ENCODE results near the gene PCDH12. TPM values are rescaled to one million over a fixed set of nuclear protein-coding genes. Genes with fewer than 3 reads are reported as not detected.

Gene PCDH12
- total RNA-seq, 1 experiment from 2014 or later: 0.02 TPM

DNA sequence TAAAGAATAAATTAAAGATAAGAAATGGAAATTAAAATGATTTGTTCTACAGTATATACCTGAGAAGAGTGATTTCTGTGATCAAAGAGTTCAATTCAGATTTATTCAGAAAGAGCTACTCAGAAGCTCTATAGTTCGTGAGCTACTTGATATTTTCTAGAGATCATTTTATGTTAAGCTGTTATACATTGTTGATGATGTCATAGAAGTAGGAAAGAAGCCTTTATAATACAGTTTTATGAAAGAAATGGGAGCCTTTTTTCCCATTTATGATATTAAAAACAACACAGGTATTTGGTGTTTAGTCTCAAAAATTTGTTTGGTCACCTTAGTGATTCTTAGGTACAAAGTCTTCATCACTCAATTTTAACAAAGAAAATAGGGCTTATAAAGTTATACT is 31.7 kb upstream of the PCDH12 start (continued):
- TF ChIP-seq, protein P1, sequence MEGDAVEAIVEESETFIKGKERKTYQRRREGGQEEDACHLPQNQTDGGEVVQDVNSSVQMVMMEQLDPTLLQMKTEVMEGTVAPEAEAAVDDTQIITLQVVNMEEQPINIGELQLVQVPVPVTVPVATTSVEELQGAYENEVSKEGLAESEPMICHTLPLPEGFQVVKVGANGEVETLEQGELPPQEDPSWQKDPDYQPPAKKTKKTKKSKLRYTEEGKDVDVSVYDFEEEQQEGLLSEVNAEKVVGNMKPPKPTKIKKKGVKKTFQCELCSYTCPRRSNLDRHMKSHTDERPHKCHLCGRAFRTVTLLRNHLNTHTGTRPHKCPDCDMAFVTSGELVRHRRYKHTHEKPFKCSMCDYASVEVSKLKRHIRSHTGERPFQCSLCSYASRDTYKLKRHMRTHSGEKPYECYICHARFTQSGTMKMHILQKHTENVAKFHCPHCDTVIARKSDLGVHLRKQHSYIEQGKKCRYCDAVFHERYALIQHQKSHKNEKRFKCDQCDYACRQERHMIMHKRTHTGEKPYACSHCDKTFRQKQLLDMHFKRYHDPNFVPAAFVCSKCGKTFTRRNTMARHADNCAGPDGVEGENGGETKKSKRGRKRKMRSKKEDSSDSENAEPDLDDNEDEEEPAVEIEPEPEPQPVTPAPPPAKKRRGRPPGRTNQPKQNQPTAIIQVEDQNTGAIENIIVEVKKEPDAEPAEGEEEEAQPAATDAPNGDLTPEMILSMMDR (IDR thresholded peaks at IDR 0.05 in 2 of 3, conservative IDR thresholded peaks at IDR 0.05 in 1 of 3; ENCODE audit: borderline replicate concordance in 1 of 3, insufficient read depth in 1 of 3, low read depth in 2 of 3, low read length in 2 of 3): no peak

DNA sequence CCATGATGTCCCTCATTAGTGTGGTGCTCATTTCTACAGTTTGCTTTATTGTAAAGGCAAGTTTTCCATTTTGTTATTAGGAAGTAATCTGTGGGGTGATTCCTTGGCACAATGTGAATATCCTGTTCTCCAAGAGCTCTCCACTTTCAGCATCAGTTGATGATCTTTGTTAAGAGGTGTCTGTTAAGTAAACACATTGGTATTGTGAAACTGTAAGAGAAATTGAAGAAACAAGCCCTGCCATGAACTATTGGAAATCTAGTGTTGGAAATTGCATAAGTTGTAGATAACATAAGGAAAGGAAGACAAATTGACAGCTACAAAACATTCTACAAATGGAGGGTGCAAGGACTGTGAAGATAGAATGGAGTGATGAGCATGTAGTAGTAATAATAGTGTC is 28.1 kb upstream of the PCDH12 start:
- no peaks in the 10 kb centered on the region for H3K79me2 ChIP-seq (ENCODE audit: insufficient read depth, low read length)
- H3K9me3 ChIP-seq (ENCODE audit: control insufficient read depth in 1 of 2, insufficient read depth in 1 of 2, low read depth in 1 of 2, low read length in 2 of 2): no peaks in the 10 kb centered on the region
- ATAC-seq (no peak), DNase-seq (ENCODE audit: low read depth, low spot score) (no peak)
- H3K9me2 ChIP-seq (ENCODE audit: insufficient read depth): no peaks in the 10 kb centered on the region
- H3K4me3 ChIP-seq (replicated peaks in 1 of 2; ENCODE audit: low read depth in 1 of 2, low read length in 2 of 2): no peak overlapping the region
- CTCF ChIA-PET: interaction anchor here (2.0 kb wide), 1 partner anchor 17 kb away, joined by 7 read pairs; the partner anchor contains the start of gene RNF14
- no peak overlapping the region for H3K4me2 ChIP-seq (ENCODE audit: low read length)
- H4K20me1 ChIP-seq (ENCODE audit: insufficient read depth): no peaks in the 10 kb centered on the region
- intact Hi-C loops (cut with micrococcal nuclease): no loop called here
- no TSS peak for BruUV-seq (replicated peaks)
- H2AFZ ChIP-seq (ENCODE audit: low read depth, low read length, poor library complexity, severe bottlenecking): no peak overlapping the region
- H3K9ac ChIP-seq (ENCODE audit: low read length): no peak overlapping the region
- H3K27me3 ChIP-seq (ENCODE audit: insufficient read depth, low read length): no peaks in the 10 kb centered on the region
- no peak overlapping the region for H3K27ac ChIP-seq (ENCODE audit: low read depth, low read length)
- peaks cover 10 to 43% of the 10 kb centered on the region in 2 experiments for H3K36me3 ChIP-seq (ENCODE audit: control insufficient read depth in 1 of 2, insufficient read depth in 2 of 2, low read length in 2 of 2)
- TF ChIP-seq POLR2A (IDR thresholded peaks at IDR 0.05; ENCODE audit: borderline replicate concordance, extremely low read depth, insufficient read depth, insufficient read length): no peak
- TF ChIP-seq EZH2 (IDR thresholded peaks at IDR 0.05): no peak
- TF ChIP-seq EGR1 (IDR thresholded peaks at IDR 0.05; ENCODE audit: low read depth): no peak
- no peak for TF ChIP-seq ELF1 (IDR thresholded peaks at IDR 0.05; ENCODE audit: borderline replicate concordance, low read depth)
- no peak for TF ChIP-seq ZNF274 (IDR thresholded peaks at IDR 0.05; ENCODE audit: low read depth, low read length)
- TF ChIP-seq, protein P2, sequence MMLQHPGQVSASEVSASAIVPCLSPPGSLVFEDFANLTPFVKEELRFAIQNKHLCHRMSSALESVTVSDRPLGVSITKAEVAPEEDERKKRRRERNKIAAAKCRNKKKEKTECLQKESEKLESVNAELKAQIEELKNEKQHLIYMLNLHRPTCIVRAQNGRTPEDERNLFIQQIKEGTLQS (IDR thresholded peaks at IDR 0.05): no peak
- no peak for TF ChIP-seq CEBPB (IDR thresholded peaks at IDR 0.05; ENCODE audit: low read depth)
- TF ChIP-seq SP1 (IDR thresholded peaks at IDR 0.05; ENCODE audit: low read depth): no peak
- TF ChIP-seq, protein P3, sequence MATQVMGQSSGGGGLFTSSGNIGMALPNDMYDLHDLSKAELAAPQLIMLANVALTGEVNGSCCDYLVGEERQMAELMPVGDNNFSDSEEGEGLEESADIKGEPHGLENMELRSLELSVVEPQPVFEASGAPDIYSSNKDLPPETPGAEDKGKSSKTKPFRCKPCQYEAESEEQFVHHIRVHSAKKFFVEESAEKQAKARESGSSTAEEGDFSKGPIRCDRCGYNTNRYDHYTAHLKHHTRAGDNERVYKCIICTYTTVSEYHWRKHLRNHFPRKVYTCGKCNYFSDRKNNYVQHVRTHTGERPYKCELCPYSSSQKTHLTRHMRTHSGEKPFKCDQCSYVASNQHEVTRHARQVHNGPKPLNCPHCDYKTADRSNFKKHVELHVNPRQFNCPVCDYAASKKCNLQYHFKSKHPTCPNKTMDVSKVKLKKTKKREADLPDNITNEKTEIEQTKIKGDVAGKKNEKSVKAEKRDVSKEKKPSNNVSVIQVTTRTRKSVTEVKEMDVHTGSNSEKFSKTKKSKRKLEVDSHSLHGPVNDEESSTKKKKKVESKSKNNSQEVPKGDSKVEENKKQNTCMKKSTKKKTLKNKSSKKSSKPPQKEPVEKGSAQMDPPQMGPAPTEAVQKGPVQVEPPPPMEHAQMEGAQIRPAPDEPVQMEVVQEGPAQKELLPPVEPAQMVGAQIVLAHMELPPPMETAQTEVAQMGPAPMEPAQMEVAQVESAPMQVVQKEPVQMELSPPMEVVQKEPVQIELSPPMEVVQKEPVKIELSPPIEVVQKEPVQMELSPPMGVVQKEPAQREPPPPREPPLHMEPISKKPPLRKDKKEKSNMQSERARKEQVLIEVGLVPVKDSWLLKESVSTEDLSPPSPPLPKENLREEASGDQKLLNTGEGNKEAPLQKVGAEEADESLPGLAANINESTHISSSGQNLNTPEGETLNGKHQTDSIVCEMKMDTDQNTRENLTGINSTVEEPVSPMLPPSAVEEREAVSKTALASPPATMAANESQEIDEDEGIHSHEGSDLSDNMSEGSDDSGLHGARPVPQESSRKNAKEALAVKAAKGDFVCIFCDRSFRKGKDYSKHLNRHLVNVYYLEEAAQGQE (IDR thresholded peaks at IDR 0.05; ENCODE audit: low read depth): no peak
- no peak for TF ChIP-seq RAD21 (IDR thresholded peaks at IDR 0.05; ENCODE audit: low read depth)
- TF ChIP-seq, protein P4, sequence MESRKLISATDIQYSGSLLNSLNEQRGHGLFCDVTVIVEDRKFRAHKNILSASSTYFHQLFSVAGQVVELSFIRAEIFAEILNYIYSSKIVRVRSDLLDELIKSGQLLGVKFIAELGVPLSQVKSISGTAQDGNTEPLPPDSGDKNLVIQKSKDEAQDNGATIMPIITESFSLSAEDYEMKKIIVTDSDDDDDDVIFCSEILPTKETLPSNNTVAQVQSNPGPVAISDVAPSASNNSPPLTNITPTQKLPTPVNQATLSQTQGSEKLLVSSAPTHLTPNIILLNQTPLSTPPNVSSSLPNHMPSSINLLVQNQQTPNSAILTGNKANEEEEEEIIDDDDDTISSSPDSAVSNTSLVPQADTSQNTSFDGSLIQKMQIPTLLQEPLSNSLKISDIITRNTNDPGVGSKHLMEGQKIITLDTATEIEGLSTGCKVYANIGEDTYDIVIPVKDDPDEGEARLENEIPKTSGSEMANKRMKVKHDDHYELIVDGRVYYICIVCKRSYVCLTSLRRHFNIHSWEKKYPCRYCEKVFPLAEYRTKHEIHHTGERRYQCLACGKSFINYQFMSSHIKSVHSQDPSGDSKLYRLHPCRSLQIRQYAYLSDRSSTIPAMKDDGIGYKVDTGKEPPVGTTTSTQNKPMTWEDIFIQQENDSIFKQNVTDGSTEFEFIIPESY (IDR thresholded peaks at IDR 0.05; ENCODE audit: extremely low read depth, insufficient replicate concordance, low read length): no peak
- TF ChIP-seq ZFX (IDR thresholded peaks at IDR 0.05): no peak
- no peak for TF ChIP-seq EZH2phosphoT487 (IDR thresholded peaks at IDR 0.05; ENCODE audit: borderline replicate concordance)
- no peaks in the 10 kb centered on the region for H3K4me1 ChIP-seq (ENCODE audit: control insufficient read depth in 1 of 2, insufficient read depth in 2 of 2, low read length in 2 of 2)
- RAD21 ChIA-PET (ENCODE audit: low non-redundant PET in 1 of 2, low total read pairs in 2 of 2, uncharacterized antibody in 2 of 2, unreplicated experiment in 2 of 2): no interaction called here
- POLR2A ChIA-PET: no interaction called here

Measured in HCT116 (cell line).